H9 (cell line): ENCODE results near the gene LSM8. TPM values are rescaled to one million over a fixed set of nuclear protein-coding genes. Genes with fewer than 3 reads are reported as not detected.

ENCODE experiments used
- DNase-seq: peaks from one replicate; pipeline ENCODE4 v3.0.0-alpha.2; 2017
- H2AFZ ChIP-seq: one replicate; pipeline ENCODE4 v1.6.1; 2013; ENCODE audit warnings: mild to moderate bottlenecking, low read length, control low read depth, moderate library complexity
- H2AK5ac ChIP-seq: 2 replicates; pipeline ENCODE4 v1.6.1; 2013; ENCODE audit warnings: low read length, control low read depth, mixed read lengths; ENCODE audit not compliant: insufficient read length
- H2BK120ac ChIP-seq: one replicate; pipeline ENCODE4 v1.6.1; 2013; ENCODE audit warnings: low read depth, mild to moderate bottlenecking, low read length, control low read depth, inconsistent platforms; ENCODE audit not compliant: poor library complexity, severe bottlenecking
- H2BK12ac ChIP-seq: 2 replicates; pipeline ENCODE4 v1.6.1; 2013; ENCODE audit warnings: low read length, control low read depth, mixed read lengths, low read depth; ENCODE audit not compliant: insufficient read length
- H2BK15ac ChIP-seq: 2 replicates; pipeline ENCODE4 v1.6.1; 2013; ENCODE audit warnings: low read depth, low read length, control low read depth
- H2BK20ac ChIP-seq: one replicate; pipeline ENCODE4 v1.6.1; 2013; ENCODE audit warnings: low read depth, mild to moderate bottlenecking, low read length, control low read depth, inconsistent platforms; ENCODE audit not compliant: poor library complexity, severe bottlenecking
- H2BK5ac ChIP-seq: 2 replicates; pipeline ENCODE4 v1.6.1; 2013; ENCODE audit warnings: low read length, control low read depth, mixed read lengths; ENCODE audit not compliant: insufficient read length
- H3K14ac ChIP-seq: 2 replicates; pipeline ENCODE4 v1.6.1; 2013; ENCODE audit warnings: low read length, control low read depth; ENCODE audit not compliant: insufficient read depth
- H3K18ac ChIP-seq: 2 replicates; pipeline ENCODE4 v1.6.1; 2013; ENCODE audit warnings: low read depth, mild to moderate bottlenecking, mixed read lengths, low read length, control low read depth; ENCODE audit not compliant: insufficient read length
- H3K23ac ChIP-seq: 2 replicates; pipeline ENCODE4 v1.6.1; 2013; ENCODE audit warnings: low read length, control low read depth, mixed read lengths, low read depth; ENCODE audit not compliant: insufficient read length
- H3K23me2 ChIP-seq: 2 replicates; pipeline ENCODE4 v1.6.1; 2013; ENCODE audit warnings: low read depth, mild to moderate bottlenecking, mixed read lengths, low read length, control low read depth; ENCODE audit not compliant: insufficient read length, poor library complexity, severe bottlenecking
- H3K27ac ChIP-seq: 2 replicates; pipeline ENCODE4 v1.5.1; 2013; ENCODE audit warnings: low read length, control low read depth, mixed read lengths, low read depth; ENCODE audit not compliant: insufficient read length
- H3K27me3 ChIP-seq: 2 replicates; pipeline ENCODE4 v1.6.1; 2013; ENCODE audit warnings: low read length, control low read depth, inconsistent platforms; ENCODE audit not compliant: insufficient read depth
- H3K4ac ChIP-seq: 2 replicates; pipeline ENCODE4 v1.6.1; 2013; ENCODE audit warnings: low read depth, mild to moderate bottlenecking, control low read depth, inconsistent platforms, low read length, moderate library complexity
- H3K4me1 ChIP-seq: 2 replicates; pipeline ENCODE4 v1.6.1; 2013; ENCODE audit warnings: low read length, control low read depth, inconsistent platforms; ENCODE audit not compliant: insufficient read depth
- H3K4me2 ChIP-seq: 2 replicates; pipeline ENCODE4 v1.6.1; 2013; ENCODE audit warnings: low read length, control low read depth, mixed read lengths; ENCODE audit not compliant: insufficient read length, insufficient read depth
- H3K56ac ChIP-seq: 2 replicates; pipeline ENCODE4 v1.6.1; 2013; ENCODE audit warnings: low read depth, mild to moderate bottlenecking, mixed read lengths, low read length, control low read depth; ENCODE audit not compliant: insufficient read length
- H3K79me1 ChIP-seq: 2 replicates; pipeline ENCODE4 v1.6.1; 2013; ENCODE audit warnings: low read depth, mild to moderate bottlenecking, moderate library complexity, low read length, control low read depth, inconsistent platforms; ENCODE audit not compliant: insufficient read depth, poor library complexity, severe bottlenecking
- H3K79me2 ChIP-seq: 2 replicates; pipeline ENCODE4 v1.6.1; 2013; ENCODE audit warnings: low read length, control low read depth, inconsistent platforms; ENCODE audit not compliant: insufficient read depth
- H3K9ac ChIP-seq: 2 replicates; pipeline ENCODE4 v1.6.1; 2013; ENCODE audit warnings: low read length, control low read depth, mixed read lengths; ENCODE audit not compliant: insufficient read length; ENCODE audit errors: extremely low read depth
- H3K9me3 ChIP-seq: one replicate; pipeline ENCODE4 v1.6.1; 2013; ENCODE audit warnings: low read depth, low read length, inconsistent platforms; ENCODE audit not compliant: control insufficient read depth
- H3T11ph ChIP-seq: one replicate; pipeline ENCODE4 v1.6.1; 2013; ENCODE audit warnings: mild to moderate bottlenecking, low read length, control low read depth, inconsistent platforms
- H4K20me1 ChIP-seq: one replicate; pipeline ENCODE4 v1.6.1; 2013; ENCODE audit not compliant: control insufficient read depth, insufficient read length, insufficient read depth
- H4K5ac ChIP-seq: 2 replicates; pipeline ENCODE4 v1.6.1; 2013; ENCODE audit warnings: low read depth, mild to moderate bottlenecking, mixed read lengths, low read length, control low read depth; ENCODE audit not compliant: insufficient read length
- H4K8ac ChIP-seq: replicated peaks from 2 replicates; pipeline ENCODE4 v1.6.1; 2013; ENCODE audit warnings: low read length, control low read depth, mixed read lengths, low read depth; ENCODE audit not compliant: insufficient read length
- H4K91ac ChIP-seq: 2 replicates; pipeline ENCODE4 v1.6.1; 2013; ENCODE audit warnings: low read depth, mild to moderate bottlenecking, moderate library complexity, mixed read lengths, low read length, control low read depth; ENCODE audit not compliant: insufficient read length
- H3K27ac Mint-ChIP-seq, 3 experiments: 2 replicates in 2 of 3; 3 replicates in 1 of 3; pipeline ENCODE4 v1.8.0; 2020 to 2021; ENCODE audit warnings: mixed read lengths in 3 of 3, mild to moderate bottlenecking in 1 of 3, moderate library complexity in 1 of 3
- H3K27me3 Mint-ChIP-seq: 2 replicates; pipeline ENCODE4 v1.8.0; 2021; ENCODE audit warnings: low read depth, mild to moderate bottlenecking, moderate library complexity, mixed read lengths
- H3K36me3 Mint-ChIP-seq, 3 experiments: 2 replicates in 2 of 3; 3 replicates in 1 of 3; pipeline ENCODE4 v1.8.0; 2020 to 2021; ENCODE audit warnings: low read depth in 3 of 3, mixed read lengths in 3 of 3; ENCODE audit not compliant: insufficient read depth in 1 of 3
- H3K4me1 Mint-ChIP-seq, 2 experiments: 2 replicates each; pipeline ENCODE4 v1.8.0; 2020; ENCODE audit warnings: mixed read lengths in 2 of 2
- H3K4me3 Mint-ChIP-seq, 2 experiments: 2 replicates in 1 of 2; 3 replicates in 1 of 2; pipeline ENCODE4 v1.8.0; 2020 to 2021; ENCODE audit warnings: mild to moderate bottlenecking in 2 of 2, mixed read lengths in 2 of 2, moderate library complexity in 1 of 2
- H3K9me3 Mint-ChIP-seq, 2 experiments: 2 replicates in 1 of 2; 3 replicates in 1 of 2; pipeline ENCODE4 v1.8.0; 2020; ENCODE audit warnings: mild to moderate bottlenecking in 2 of 2, mixed read lengths in 2 of 2, moderate library complexity in 1 of 2
- WGBS: extraction: QIAGEN DNeasy Blood & Tissue Kit; methylation state at CpG from one replicate; pipeline ENCODE4 v1.1.7; 2013; ENCODE audit warnings: missing lambda C conversion rate, low lambda C conversion rate, mixed read lengths; ENCODE audit not compliant: insufficient read length; ENCODE audit errors: extremely low coverage; 5-methylcytosine and 5-hydroxymethylcytosine counted together
- total RNA-seq: library from RNA; stranded (reverse); gene quantifications from 2 replicates; pipeline ENCODE4 v1.2.1, GENCODE V29; 2021
- TF ChIP-seq, protein P1 (sequence below): fragments of 200-600 bp; sonication (generic); conservative IDR thresholded peaks from 3 replicates; pipeline ENCODE4 v1.8.0; 2021; ENCODE audit warnings: antibody characterized with exemption, mild to moderate bottlenecking

The LSM8 gene
- total RNA-seq, 1 experiment from 2014 or later = 51.8 TPM

DNA sequence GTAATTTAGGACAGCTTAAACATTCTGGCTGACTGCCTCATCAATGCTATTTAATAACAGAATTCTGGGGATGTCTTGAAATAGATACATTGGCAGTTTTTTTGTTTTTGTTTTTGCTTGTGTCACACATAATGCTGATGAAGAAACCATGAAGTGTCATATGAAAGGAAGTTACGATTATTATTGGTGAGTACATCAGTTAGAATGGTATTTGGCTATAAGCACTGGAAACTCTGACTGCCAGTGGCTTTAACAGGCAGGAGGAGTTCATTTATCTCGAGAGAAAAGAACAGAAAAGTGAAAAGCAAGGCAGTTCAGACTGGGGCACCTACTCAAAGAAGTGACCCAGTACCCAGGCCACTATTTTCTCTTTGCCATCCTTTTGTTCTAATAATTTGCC is 18.1 kb downstream of the LSM8 start:
- H3K36me3 Mint-ChIP-seq = no peaks in the 10 kb centered on the region; a peak in 2 of 7 replicates
- H3K4me2 ChIP-seq = no peak overlapping the region
- DNase-seq = no peak
- H3K4me3 Mint-ChIP-seq = no peak overlapping the region
- no peak overlapping the region for H3K14ac ChIP-seq
- H4K5ac ChIP-seq = no peak overlapping the region
- H3K23ac ChIP-seq = no peak overlapping the region
- H3K4me1 Mint-ChIP-seq = no peaks in the 10 kb centered on the region
- H3K9ac ChIP-seq = no peak overlapping the region
- no peaks in the 10 kb centered on the region for H3K23me2 ChIP-seq
- H3K27me3 Mint-ChIP-seq = no peaks in the 10 kb centered on the region
- H3K18ac ChIP-seq = no peak overlapping the region
- H3K56ac ChIP-seq = no peak overlapping the region
- no peaks in the 10 kb centered on the region for H3K27me3 ChIP-seq
- H4K91ac ChIP-seq = no peak overlapping the region
- H2AFZ ChIP-seq = no peak overlapping the region
- no CpG with 5 or more reads among the region's 2 CpGs for WGBS
- H3K4me1 ChIP-seq = no peaks in the 10 kb centered on the region
- TF ChIP-seq, protein P1, sequence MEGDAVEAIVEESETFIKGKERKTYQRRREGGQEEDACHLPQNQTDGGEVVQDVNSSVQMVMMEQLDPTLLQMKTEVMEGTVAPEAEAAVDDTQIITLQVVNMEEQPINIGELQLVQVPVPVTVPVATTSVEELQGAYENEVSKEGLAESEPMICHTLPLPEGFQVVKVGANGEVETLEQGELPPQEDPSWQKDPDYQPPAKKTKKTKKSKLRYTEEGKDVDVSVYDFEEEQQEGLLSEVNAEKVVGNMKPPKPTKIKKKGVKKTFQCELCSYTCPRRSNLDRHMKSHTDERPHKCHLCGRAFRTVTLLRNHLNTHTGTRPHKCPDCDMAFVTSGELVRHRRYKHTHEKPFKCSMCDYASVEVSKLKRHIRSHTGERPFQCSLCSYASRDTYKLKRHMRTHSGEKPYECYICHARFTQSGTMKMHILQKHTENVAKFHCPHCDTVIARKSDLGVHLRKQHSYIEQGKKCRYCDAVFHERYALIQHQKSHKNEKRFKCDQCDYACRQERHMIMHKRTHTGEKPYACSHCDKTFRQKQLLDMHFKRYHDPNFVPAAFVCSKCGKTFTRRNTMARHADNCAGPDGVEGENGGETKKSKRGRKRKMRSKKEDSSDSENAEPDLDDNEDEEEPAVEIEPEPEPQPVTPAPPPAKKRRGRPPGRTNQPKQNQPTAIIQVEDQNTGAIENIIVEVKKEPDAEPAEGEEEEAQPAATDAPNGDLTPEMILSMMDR = no peak
- no peaks in the 10 kb centered on the region for H3K9me3 ChIP-seq
- H3K4ac ChIP-seq = no peak overlapping the region
- H3K27ac ChIP-seq = no peak overlapping the region
- H3K79me1 ChIP-seq = no peaks in the 10 kb centered on the region
- H3T11ph ChIP-seq = no peak overlapping the region
- no peaks in the 10 kb centered on the region for H4K20me1 ChIP-seq
- H2AK5ac ChIP-seq = no peak overlapping the region
- no peak overlapping the region for H2BK12ac ChIP-seq
- no peak overlapping the region for H2BK15ac ChIP-seq
- H4K8ac ChIP-seq = no peak overlapping the region
- no peak overlapping the region for H2BK20ac ChIP-seq
- no peak overlapping the region for H2BK5ac ChIP-seq
- H3K27ac Mint-ChIP-seq = peak overlapping the region in 1 of 3 experiments; percentile 51; a peak in 1 of 7 replicates
- H3K79me2 ChIP-seq = no peaks in the 10 kb centered on the region
- H3K9me3 Mint-ChIP-seq = no peaks in the 10 kb centered on the region
- H2BK120ac ChIP-seq = no peak overlapping the region
